ENCODE results near the gene WDR76.
"Not testable (repeated sequence)": the region's sequence is repeated elsewhere in the genome, so short reads cannot be mapped to it uniquely, and the experiment has no call there.

WDR76 gene

GRCh38 chr15:43826508-43827341 is at the start of gene WDR76:
Gene WDR76 (plus strand): TSS chr15:43827002. CDS start chr15:43827033, 31 bp downstream.
- peak; percentile 59 for DNase-seq (ENCODE audit: low read depth)

DNA sequence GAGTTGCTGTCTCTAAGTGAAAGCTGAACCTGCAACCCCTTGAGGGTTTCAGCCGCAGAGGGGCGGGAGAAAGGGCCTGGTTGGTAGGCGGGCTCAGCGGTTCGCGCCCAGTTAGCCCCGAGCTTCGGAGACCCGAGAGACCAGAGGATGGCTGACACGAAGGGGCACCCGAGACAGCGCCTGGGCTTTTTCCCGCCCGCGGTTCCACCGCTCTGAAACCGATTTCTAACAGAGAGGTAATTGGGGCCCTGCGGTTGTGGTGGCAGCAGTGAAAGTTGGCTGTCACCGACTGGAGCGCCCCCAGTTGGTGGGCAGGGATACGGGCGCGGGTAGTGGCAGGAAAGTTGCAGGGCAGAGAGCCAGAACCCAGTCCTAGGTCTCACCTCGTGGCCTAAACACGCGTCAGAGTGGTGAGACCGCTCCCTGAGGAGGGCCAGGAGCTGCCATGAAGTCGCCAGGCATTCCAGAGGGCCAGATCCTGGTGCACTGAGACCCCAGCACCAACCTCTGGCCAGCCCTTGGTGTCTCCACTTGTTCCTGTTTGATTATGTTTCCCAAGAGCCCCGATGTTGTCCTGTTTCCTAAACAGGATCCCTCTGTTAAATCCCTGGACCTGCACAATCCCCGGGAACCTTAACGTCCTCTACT is 49.4 kb upstream of the WDR76 start:
- DNase-seq (ENCODE audit: low read depth): peak; percentile 65

- DNase-seq (ENCODE audit: low read depth): no peak
Observed at GRCh38 chr15:43779016-43779415, 47.8 kb upstream of the WDR76 start.

DNA sequence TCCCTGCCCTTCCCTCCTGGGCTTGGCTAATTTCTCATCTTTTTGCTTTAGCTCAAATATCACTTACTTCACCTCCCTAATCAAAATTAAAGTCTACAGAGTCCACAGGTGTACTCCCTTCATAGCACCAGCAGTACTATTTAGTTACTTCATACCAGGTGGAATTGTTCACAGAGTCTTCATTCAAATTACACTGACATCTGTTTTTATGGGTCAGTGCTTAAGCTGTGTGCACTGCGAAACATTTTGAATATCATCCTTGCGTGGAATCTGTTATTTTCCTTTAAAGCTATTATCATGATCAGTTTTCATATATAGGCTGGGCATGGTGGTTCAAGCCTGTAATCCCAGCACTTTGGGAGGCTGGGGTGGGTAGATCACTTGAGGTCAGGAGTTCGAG is 37.4 kb upstream of the WDR76 start:
- no peak for DNase-seq (ENCODE audit: low read depth)

GRCh38 chr15:43791993-43792760 is 34.6 kb upstream of the WDR76 start, which contains the start of gene SERF2:
Gene SERF2 (plus strand): TSS chr15:43792320. CDS start chr15:43792377, 57 bp downstream.
- DNase-seq (ENCODE audit: low read depth): peak; percentile 99

DNA sequence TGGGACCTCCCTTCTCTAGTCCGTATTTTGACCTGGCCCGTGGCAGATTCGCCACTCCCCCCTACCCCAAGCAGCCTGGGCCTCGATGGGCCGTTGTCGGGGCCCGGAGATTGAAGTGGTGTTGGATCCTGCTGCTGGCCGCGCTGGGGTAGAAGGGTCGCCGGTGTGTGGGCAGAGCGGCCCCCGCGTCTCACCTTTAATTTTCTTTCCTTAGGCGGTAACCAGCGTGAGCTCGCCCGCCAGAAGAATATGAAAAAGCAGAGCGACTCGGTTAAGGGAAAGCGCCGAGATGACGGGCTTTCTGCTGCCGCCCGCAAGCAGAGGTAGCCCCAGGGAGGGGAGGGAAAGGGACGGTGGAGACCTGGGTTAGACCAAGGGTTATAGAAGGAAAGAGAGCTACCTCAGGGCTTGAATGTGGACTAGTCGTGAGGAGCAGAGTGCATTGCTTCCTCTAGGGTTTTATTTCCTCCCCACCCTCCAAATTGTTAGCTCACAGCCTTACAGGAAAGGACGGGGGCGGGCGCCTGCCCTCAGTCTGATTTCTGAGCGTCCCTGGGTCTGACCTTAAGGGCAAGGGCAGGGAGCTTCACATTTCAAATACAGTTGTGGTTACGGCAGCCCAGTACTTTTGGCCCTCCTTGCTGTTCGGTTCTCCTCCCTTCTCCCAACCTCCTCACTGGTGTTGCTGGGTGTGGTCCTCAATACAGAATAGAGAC is 33.9 kb upstream of the WDR76 start:
- no peak for DNase-seq (ENCODE audit: low read depth)

- no peak for DNase-seq (ENCODE audit: low read depth)
Observed at GRCh38 chr15:43793647-43794046, 33.2 kb upstream of the WDR76 start.

GRCh38 chr15:43794269-43795037 is 32.3 kb upstream of the WDR76 start:
- DNase-seq (ENCODE audit: low read depth): no peak

DNA sequence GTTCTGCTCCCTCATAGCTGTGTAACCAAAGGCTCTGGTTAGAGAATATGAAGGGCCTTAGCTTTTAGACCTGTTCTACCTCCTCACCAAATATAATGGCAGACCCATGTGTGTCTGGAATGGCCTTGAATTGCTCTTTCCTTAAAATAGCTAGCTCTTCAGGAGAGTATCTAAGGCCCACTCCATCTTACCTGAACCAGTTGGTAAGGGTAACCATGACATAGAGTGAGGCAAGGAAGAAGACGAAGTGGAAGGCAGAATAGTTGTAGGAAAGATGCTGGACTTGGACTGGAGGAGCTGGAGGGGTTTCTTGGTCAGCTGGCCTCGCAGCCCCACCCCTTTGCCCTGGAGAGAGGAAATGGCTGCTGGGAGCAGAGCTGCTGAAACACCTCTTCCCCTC is 31.6 kb upstream of the WDR76 start:
- no peak for DNase-seq (ENCODE audit: low read depth)

DNA sequence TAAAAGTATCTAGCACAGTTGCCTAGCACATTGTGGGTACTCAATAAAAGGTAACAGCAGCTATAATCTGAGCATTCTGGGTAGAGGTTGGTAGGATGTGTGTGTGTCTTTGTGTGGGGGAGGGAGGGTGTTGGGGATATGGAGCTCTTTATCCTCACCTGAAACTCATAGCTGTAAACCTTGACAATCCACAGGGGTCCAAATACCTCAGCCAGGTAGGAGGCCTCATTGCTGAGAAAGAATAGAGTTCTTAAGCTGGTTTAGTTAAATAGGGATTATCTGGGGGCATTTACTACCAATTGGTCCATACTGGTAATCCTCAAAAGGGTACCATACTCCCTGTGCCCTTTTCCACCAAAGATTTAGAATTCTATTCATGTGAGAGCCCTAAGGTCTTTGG is 30.8 kb upstream of the WDR76 start:
- DNase-seq (ENCODE audit: low read depth): no peak

DNA sequence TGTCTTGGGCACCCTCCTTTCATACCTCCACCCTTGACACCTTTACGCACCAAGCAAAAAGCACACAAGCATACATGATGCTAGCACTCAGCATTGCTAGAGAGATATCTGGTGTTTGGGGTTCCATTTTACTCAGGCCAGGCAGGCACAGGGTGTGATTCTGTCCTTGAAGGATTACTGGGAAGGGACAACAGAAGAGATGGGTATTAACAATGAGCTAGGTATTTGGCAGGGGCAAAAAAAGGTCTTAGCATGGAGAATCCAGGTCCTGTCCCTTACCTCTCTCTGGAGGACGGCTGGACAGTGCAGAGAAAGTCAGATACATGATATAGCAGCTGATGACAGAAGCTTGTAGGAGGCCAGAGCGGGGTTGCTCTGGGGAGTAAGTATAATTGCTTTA is 30.2 kb upstream of the WDR76 start:
- no peak for DNase-seq (ENCODE audit: low read depth)

- no peak for DNase-seq (ENCODE audit: low read depth)
Observed at GRCh38 chr15:43799209-43799944, 27.4 kb upstream of the WDR76 start.

- DNase-seq (ENCODE audit: low read depth): no peak
Observed at GRCh38 chr15:43799945-43800285, 26.9 kb upstream of the WDR76 start, which contains the start of gene SERINC4. Gene SERINC4 (minus strand): TSS chr15:43800220. CDS start chr15:43799986, 234 bp downstream.

DNA sequence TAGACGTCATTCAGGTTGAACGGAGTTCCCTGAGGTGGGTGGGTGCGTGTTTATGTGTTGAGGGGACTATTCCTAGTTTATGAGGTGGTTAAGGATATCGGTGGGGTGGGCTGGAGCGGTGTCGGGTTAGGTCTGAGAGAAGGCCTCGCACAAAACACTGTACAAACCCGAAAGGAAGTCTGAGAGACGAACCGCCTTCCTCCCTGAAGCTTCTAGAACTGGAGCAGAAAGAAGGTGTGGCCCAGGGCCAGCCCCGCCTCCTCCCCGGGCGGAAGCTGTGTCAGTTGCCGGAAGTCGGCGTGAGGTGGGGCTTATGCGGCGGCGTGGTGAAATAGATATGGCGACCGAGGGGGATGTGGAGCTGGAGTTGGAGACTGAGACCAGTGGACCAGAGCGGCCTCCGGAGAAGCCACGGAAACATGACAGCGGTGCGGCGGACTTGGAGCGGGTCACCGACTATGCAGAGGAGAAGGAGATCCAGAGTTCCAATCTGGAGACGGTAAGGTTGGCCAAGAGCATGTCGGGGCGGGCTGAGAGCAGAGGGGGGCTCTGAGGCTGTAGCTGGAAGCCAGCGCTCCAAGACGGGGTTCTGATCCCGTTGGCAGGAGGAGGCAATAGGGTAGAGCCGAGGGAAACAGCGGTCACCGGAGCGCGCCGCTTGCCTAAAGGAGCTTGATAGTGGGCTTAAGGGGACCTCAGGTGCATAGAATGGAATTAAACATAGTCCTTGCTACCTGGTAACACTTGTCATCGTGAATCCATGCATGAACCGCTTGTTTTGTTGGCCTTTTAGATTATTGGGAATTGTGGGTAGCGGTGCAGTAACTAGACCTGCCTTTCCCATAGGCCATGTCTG is 26.3 kb upstream of the WDR76 start, which contains the start of gene HYPK:
TSS of gene HYPK (plus strand) at position 314 of the 856 bp plus-strand sequence. CDS start at position 338, 24 bp downstream.
- peak; percentile 75 for DNase-seq (ENCODE audit: low read depth)

GRCh38 chr15:43802676-43803075 is 24.1 kb upstream of the WDR76 start:
- not testable (repeated sequence) for DNase-seq (ENCODE audit: low read depth)

DNA sequence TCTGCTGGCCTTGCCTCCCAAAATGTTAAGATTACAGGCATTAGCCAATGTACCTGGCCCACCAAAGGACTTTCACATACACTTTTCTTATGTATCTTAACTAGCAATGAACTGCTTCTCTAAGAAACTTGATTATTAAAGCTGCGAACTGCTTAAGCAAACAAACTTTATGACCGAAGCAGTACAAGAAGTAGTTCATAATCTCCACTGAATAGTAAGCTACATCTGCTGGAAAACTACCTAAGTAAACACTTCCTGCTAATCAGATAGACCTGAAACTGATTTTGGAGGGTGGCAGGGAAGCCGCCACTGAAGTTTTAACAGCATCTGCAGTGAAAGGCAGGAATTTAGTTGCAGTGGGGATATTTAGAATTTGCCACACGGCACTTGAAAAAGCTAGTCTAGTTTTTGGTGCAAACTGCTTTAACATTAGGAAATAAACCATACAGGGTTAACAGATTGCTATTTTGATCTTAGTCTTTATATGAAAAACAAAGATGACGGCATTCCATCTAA is 18.3 kb upstream of the WDR76 start:
- DNase-seq (ENCODE audit: low read depth): no peak

DNA sequence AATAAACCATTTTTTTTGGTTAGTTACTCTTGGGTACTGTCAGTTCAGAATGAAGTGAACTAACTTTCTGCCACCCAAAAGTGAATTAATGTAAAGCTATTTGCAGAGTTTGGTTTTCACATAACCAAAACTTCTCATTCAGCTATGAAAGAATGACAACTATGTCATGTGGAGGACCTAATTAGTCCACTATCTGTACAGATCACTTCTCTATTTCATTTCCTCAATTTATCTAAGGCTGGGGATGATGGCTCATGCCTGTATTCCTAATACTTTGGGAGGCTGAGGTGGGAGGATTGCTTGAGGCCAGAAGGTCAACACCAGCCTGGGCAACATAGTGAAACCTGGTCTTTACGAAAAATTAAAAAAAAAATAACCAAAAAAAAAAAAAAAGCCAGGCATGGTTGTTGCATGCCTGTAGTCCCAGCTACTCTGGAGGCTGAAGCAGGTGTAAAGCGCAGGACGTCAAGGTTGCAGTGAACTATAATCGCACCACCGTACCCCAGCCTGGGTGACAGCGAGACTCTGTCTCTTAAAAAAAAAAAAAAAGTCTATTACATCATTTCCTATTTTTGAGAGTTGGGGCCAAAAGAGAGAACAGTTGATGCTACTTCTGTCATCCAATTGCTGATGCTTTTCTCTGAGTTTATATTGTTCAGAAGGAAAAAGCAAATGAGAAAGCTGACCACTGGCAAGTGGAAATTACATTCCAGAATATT is 17.7 kb upstream of the WDR76 start:
- no peak for DNase-seq (ENCODE audit: low read depth)

DNA sequence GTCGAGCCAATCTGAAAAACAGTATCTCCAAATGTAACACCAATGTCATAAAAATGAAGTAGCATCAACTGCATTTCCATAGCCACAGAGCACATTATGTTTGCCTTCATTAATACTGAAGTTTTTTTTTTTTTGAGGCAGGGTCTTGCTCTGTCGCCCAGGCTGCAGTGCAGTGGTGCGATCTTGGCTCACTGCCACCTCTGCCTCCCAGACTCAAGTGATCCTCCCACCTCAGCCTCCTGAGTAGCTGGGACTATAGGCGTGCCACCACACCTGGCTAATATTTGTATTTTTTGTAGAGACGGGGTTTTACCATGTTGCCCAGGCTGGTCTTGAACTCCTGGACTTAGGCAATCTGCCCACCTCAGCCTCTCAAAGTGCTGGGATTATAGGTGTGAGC is 11.7 kb upstream of the WDR76 start:
- DNase-seq (ENCODE audit: low read depth): not testable (repeated sequence)

Measured in stimulated activated CD8-positive, alpha-beta memory T cell treated with anti-CD3 and anti-CD28 coated beads, Interleukin-7, amount 100 ng/mL, for 24 hours (primary cell).